GM12801 (cell line): ENCODE data around the gene OR4K14.

Experiments used
- TF ChIP-seq, protein P1 (sequence below): IDR thresholded peaks from one replicate; pipeline ENCODE4 v1.5.1; 2011; ENCODE audit warnings: control low read depth; ENCODE audit not compliant: insufficient read length; ENCODE audit errors: extremely low read depth

The OR4K14 gene

GRCh38 chr14:20008156-20008555 is 11.0 kb downstream of the OR4K14 start:
- TF ChIP-seq, protein P1, sequence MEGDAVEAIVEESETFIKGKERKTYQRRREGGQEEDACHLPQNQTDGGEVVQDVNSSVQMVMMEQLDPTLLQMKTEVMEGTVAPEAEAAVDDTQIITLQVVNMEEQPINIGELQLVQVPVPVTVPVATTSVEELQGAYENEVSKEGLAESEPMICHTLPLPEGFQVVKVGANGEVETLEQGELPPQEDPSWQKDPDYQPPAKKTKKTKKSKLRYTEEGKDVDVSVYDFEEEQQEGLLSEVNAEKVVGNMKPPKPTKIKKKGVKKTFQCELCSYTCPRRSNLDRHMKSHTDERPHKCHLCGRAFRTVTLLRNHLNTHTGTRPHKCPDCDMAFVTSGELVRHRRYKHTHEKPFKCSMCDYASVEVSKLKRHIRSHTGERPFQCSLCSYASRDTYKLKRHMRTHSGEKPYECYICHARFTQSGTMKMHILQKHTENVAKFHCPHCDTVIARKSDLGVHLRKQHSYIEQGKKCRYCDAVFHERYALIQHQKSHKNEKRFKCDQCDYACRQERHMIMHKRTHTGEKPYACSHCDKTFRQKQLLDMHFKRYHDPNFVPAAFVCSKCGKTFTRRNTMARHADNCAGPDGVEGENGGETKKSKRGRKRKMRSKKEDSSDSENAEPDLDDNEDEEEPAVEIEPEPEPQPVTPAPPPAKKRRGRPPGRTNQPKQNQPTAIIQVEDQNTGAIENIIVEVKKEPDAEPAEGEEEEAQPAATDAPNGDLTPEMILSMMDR, result no peak

DNA sequence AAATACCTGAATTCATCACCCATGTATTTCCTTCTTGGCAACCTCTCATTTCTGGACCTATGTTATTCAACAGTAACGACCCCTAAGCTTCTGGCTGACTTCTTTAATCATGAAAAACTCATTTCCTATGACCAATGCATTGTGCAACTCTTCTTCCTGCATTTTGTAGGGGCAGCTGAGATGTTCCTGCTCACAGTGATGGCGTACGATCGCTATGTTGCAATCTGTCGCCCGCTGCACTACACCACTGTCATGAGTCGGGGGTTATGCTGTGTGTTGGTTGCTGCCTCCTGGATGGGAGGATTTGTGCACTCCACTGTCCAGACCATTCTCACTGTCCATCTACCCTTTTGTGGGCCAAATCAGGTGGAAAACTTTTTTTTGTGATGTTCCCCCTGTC is 16.8 kb downstream of the OR4K14 start:
- TF ChIP-seq, protein P1, result no peak

DNA sequence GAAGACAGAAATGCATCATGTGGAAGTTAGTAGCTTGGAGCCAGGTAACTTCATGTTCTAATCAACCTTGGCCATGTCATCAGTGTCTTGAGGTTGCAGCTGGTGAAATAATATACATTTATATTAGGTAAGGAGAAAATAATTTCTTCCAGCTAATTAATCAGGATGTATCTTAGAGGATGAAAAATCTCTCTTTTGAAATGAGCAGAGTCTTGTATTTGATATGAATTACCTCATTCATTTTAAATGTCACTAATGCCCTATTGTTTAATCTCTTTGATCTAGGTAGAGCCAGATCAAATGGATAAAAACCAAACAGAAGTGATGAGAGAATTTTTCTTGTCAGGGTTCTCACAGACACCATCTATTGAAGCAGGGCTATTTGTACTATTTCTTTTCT is 17.2 kb downstream of the OR4K14 start, which contains the start of gene OR4Q2:
OR4Q2 (plus strand) TSS at position 301 of the 400 bp plus-strand sequence.
- TF ChIP-seq, protein P1, result no peak

DNA sequence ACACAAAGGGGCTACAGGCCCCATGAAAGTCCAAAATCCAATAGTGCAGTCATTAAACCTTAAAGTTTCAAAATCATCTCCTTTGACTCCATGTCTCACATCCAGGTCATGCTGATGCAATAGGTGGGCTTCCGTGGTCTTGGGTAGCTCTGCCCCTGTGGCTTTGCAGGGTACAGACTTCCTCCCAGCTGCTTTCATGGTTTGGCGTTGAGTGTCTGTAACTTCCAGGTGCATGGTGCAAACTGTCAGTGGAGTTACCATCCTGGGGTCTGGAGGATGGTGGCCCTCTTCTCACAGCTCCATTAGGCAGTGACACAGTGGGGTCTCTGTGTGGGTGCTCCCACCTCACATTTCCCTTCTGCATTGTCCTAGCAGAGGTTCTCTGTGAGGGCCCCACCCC is 25.7 kb downstream of the OR4K14 start:
- TF ChIP-seq, protein P1, result no peak

DNA sequence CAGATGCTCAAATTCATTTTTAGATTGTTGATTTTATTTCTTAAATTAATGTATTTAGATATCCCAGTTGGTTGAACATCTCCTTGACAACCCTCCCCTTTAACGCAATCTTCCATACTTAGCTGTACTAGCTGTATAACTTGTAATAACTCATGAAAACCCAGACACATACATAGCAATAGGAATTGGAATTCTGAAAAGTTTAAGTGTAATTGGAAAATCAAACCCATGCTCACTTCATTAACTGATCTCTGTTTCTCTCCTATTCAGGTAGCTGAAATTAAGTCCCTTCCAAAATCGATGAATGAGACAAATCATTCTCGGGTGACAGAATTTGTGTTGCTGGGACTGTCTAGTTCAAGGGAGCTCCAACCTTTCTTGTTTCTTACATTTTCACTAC is 43.8 kb downstream of the OR4K14 start, which contains the start of gene OR4K15:
OR4K15 (plus strand) TSS at position 301 of the 400 bp plus-strand sequence; CDS start at position 301, 0 bp downstream.
- TF ChIP-seq, protein P1, result no peak

DNA sequence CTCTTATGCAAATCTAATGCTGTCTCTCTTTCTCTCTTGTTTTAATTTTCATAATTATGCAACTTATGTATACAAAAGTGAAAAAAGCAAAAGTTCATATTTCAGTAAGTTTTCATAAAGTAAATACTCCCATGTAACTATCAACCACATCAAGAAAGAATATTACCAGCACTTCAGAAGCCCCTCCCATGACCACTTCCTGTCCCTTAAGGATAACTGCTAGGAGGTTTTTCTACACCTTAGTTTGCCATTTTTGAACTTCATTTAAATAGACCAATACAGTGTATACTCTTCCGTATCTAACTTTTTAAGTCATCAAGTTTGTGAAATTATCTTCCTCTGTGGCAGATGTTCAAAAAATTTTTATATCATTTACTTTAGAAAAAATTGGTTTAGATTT is 44.3 kb downstream of the OR4K14 start:
- TF ChIP-seq, protein P1, result no peak
